Thyroid gland (tissue), 4 donors: ENCODE data around the gene IFIT3.

Source experiments
- CTCF ChIP-seq, 6 experiments: fragments of 200-600 bp in 3 of 6; fragments of 450-650 bp in 3 of 6; sonication (generic) in 3 of 6; IDR thresholded peaks; one replicate each; pipeline ENCODE4 v1.5.1; 2016 to 2019; ENCODE audit warnings: antibody characterized with exemption in 6 of 6, mild to moderate bottlenecking in 2 of 6, inconsistent platforms in 1 of 6, moderate library complexity in 1 of 6
- POLR2A ChIP-seq, 2 donors: fragments of 450-650 bp; IDR thresholded peaks; one replicate each; pipeline ENCODE4 v1.6.1; 2017; ENCODE audit warnings: antibody characterized with exemption in 2 of 2, mild to moderate bottlenecking in 2 of 2, moderate library complexity in 1 of 2

- TF ChIP-seq CTCF (IDR thresholded peaks at IDR 0.05) (no peak), POLR2A (IDR thresholded peaks at IDR 0.05) (no peak)
Observed at GRCh38 chr10:89342206-89342958, 14.6 kb downstream of the IFIT3 start.
